Endothelial cell of umbilical vein (primary cell): Measurements from ENCODE around the gene PABPN1. TPM values are rescaled to one million over a fixed set of nuclear protein-coding genes. Genes with fewer than 3 reads are reported as not detected.
"Not testable (repeated sequence)": the region's sequence is repeated elsewhere in the genome, so short reads cannot be mapped to it uniquely, and the experiment has no call there.

Experiments
- BruUV-seq: library from RNA; stranded (reverse); fragments of 400-500 nt; replicated peaks from 2 replicates; lab custom pipeline; 2021; lab: Mats Ljungman, UMichigan
- CTCF ChIA-PET: fragments of 300-600, 350-600 bp; sonication (Branson Sonifier 250); formaldehyde crosslinking; loops from one replicate; lab custom pipeline; 2021; ENCODE audit warnings: antibody characterized with exemption, inconsistent platforms; lab: Charles Lee
- POLR2A ChIA-PET: fragments of 300-600, 350-600 bp; sonication (Branson Sonifier 250); formaldehyde crosslinking; loops from one replicate; lab custom pipeline; 2021; ENCODE audit warnings: antibody characterized with exemption, inconsistent platforms; lab: Charles Lee
- DNase-seq: peaks from one replicate; pipeline ENCODE4 v3.0.0-alpha.2; 2011; ENCODE audit warnings: low read depth, low spot score
- FAIRE-seq: peaks from 2 replicates; lab custom pipeline; 2011; peaks lifted over from hg19 to GRCh38; lab: Jason Lieb, UNC
- H2AFZ ChIP-seq: 2 replicates; pipeline ENCODE4 v1.6.0; 2012; ENCODE audit warnings: low read depth, low read length, control low read depth, inconsistent platforms
- H3K27ac ChIP-seq: 2 replicates; pipeline ENCODE4 v1.5.1; 2011; ENCODE audit warnings: low read depth, mild to moderate bottlenecking, control low read depth, low read length, moderate library complexity; ENCODE audit not compliant: insufficient read depth
- H3K27me3 ChIP-seq, 2 experiments: 2 replicates each; pipeline versions ENCODE4 v1.6.0 to v1.6.1; 2011; ENCODE audit warnings: low read length in 2 of 2, mixed read lengths in 1 of 2; ENCODE audit not compliant: control insufficient read depth in 2 of 2, insufficient read depth in 2 of 2
- H3K36me3 ChIP-seq, 2 experiments: 2 replicates in 1 of 2; 3 replicates in 1 of 2; pipeline ENCODE4 v1.5.1; 2011; ENCODE audit warnings: low read length in 2 of 2, mild to moderate bottlenecking in 1 of 2, moderate library complexity in 1 of 2; ENCODE audit not compliant: control insufficient read depth in 2 of 2, insufficient read depth in 2 of 2; ENCODE audit errors: extremely low read depth in 1 of 2
- H3K4me1 ChIP-seq: 3 replicates; pipeline ENCODE4 v1.5.1; 2011; ENCODE audit warnings: mild to moderate bottlenecking, low read length; ENCODE audit not compliant: control insufficient read depth, insufficient read depth; ENCODE audit errors: extremely low read depth
- H3K4me2 ChIP-seq: 2 replicates; pipeline ENCODE4 v1.6.1; 2011; ENCODE audit warnings: low read length, control low read depth, mixed read lengths; ENCODE audit not compliant: insufficient read depth
- H3K4me3 ChIP-seq, 3 experiments: fragments of 200-600 bp in 1 of 3; sonication (generic), shearing (Covaris generic) in 1 of 3; replicated peaks in 1 of 3; 2 replicates each; pipeline ENCODE4 v1.5.1; 2011 to 2016; ENCODE audit warnings: control low read depth in 3 of 3, low read length in 3 of 3, mild to moderate bottlenecking in 2 of 3, inconsistent platforms in 1 of 3, low read depth in 1 of 3, moderate library complexity in 1 of 3; ENCODE audit not compliant: insufficient read depth in 1 of 3
- H3K79me2 ChIP-seq: 2 replicates; pipeline ENCODE4 v1.6.0; 2012; ENCODE audit warnings: low read length, inconsistent platforms; ENCODE audit not compliant: control insufficient read depth, insufficient read depth
- H3K9ac ChIP-seq: replicated peaks from 2 replicates; pipeline ENCODE3; 2011; ENCODE audit warnings: low read length, control low read depth; ENCODE audit not compliant: insufficient read depth; ENCODE audit errors: extremely low read depth
- H3K9me1 ChIP-seq: replicated peaks from 3 replicates; pipeline ENCODE4 v1.6.0; 2011; ENCODE audit warnings: mild to moderate bottlenecking, low read length; ENCODE audit not compliant: control insufficient read depth, insufficient read depth; ENCODE audit errors: extremely low read depth
- H3K9me3 ChIP-seq: replicated peaks from 2 replicates; pipeline ENCODE4 v1.5.1; 2012; ENCODE audit warnings: low read length, inconsistent platforms; ENCODE audit not compliant: control insufficient read depth, insufficient read depth
- H4K20me1 ChIP-seq: replicated peaks from 2 replicates; pipeline ENCODE3; 2011; ENCODE audit warnings: mild to moderate bottlenecking, low read length; ENCODE audit not compliant: control insufficient read depth, insufficient read depth; ENCODE audit errors: extremely low read depth
- CTCF ChIP-seq, 2 donors: IDR thresholded peaks; 1 replicate in 1 of 2; 2 replicates in 1 of 2; pipeline ENCODE4 v1.5.1; 2011; ENCODE audit warnings: low read length in 2 of 2, mild to moderate bottlenecking in 2 of 2, moderate library complexity in 2 of 2, control low read depth in 1 of 2, inconsistent platforms in 1 of 2, low read depth in 1 of 2; ENCODE audit not compliant: insufficient read depth in 1 of 2; ENCODE audit errors: extremely low read depth in 1 of 2
- EZH2 ChIP-seq: IDR thresholded peaks from 2 replicates; pipeline ENCODE4 v1.6.1; 2012; ENCODE audit warnings: borderline replicate concordance, low read depth, mild to moderate bottlenecking, moderate library complexity, low read length, inconsistent platforms; ENCODE audit not compliant: severe bottlenecking
- FOS ChIP-seq: IDR thresholded peaks from 2 replicates; pipeline ENCODE4 v1.6.1; 2011; ENCODE audit warnings: mild to moderate bottlenecking, low read length, moderate library complexity, borderline replicate concordance; ENCODE audit not compliant: insufficient read depth
- GATA2 ChIP-seq: IDR thresholded peaks from 2 replicates; pipeline ENCODE4 v1.7.0; 2011; ENCODE audit warnings: low read depth, mild to moderate bottlenecking, moderate library complexity, mixed read lengths, low read length; ENCODE audit not compliant: insufficient read length, insufficient read depth
- JUN ChIP-seq: IDR thresholded peaks from 2 replicates; pipeline ENCODE4 v1.6.1; 2011; ENCODE audit warnings: borderline replicate concordance, low read depth; ENCODE audit not compliant: insufficient read length, insufficient read depth
- MAX ChIP-seq: IDR thresholded peaks from 2 replicates; pipeline ENCODE4 v1.6.1; 2011; ENCODE audit not compliant: insufficient read depth, insufficient read length
- MYC ChIP-seq: IDR thresholded peaks from one replicate; pipeline ENCODE4 v1.6.1; 2011; ENCODE audit warnings: mild to moderate bottlenecking, low read depth, low read length
- POLR2A ChIP-seq: IDR thresholded peaks from 2 replicates; pipeline ENCODE4 v1.6.1; 2012; ENCODE audit warnings: low read depth, mild to moderate bottlenecking, control low read depth, low read length
- POLR2AphosphoS5 ChIP-seq: IDR thresholded peaks from 2 replicates; pipeline ENCODE4 v1.6.1; 2012; ENCODE audit warnings: low read depth, mild to moderate bottlenecking, control low read depth, low read length, moderate library complexity; ENCODE audit not compliant: insufficient read depth
- dilution Hi-C: fragments of 300-500 bp; cut with MboI; formaldehyde crosslinking; loops from one replicate; pipeline ENCODE4 v1.15.0; 2019; ENCODE audit warnings: low sequenced_read_pairs; ENCODE audit not compliant: extremely low pct_ligation_motif_present
- intact Hi-C: fragments of 100-400 bp; cut with micrococcal nuclease; formaldehyde crosslinking; loops from one replicate; pipeline ENCODE4 v1.10.0; 2022
- polyA plus RNA-seq, 4 experiments: library from polyadenylated mRNA; depleted of rRNA in 3 of 4; stranded (reverse) in 3 of 4; unstranded in 1 of 4; fragments of >200 nt; gene quantifications; 2 replicates each; pipeline versions ENCODE4 v1.2.1 to v1.2.3, GENCODE V29; 2011 to 2012; ENCODE audit warnings: missing spikeins in 1 of 4
- total RNA-seq: library from RNA; stranded (reverse); gene quantifications from 2 replicates; pipeline ENCODE4 v1.2.3, GENCODE V29; 2021

Gene PABPN1
- total and polyA plus RNA-seq, 2 donors (not counting 3 experiments of a cell fraction or from before 2014, with no cell fraction given): 231 TPM

- no peak overlapping the region for H3K27ac ChIP-seq
- peaks cover 25% of the 10 kb centered on the region for H3K79me2 ChIP-seq
- no peak overlapping the region for H3K9ac ChIP-seq
- no peaks in the 10 kb centered on the region for H3K27me3 ChIP-seq
- no peak overlapping the region for H3K4me3 ChIP-seq
- peaks cover 10 to 15% of the 10 kb centered on the region in 2 experiments for H3K36me3 ChIP-seq
- intact Hi-C loops: no loop called here
- H4K20me1 ChIP-seq: no peaks in the 10 kb centered on the region
- no peak for FAIRE-seq
- peaks cover 16% of the 10 kb centered on the region for H3K4me1 ChIP-seq
- ChIA-PET CTCF (interaction anchor here (5.0 kb wide), 1 partner anchor 56 kb away, joined by 48 read pairs; no protein-coding TSS in a partner anchor), POLR2A (no interaction called here)
- H3K9me3 ChIP-seq: no peaks in the 10 kb centered on the region
- no peak for DNase-seq
- BruUV-seq: no TSS peak
- H2AFZ ChIP-seq: no peak overlapping the region
- dilution Hi-C loops: no loop called here
- no peak for TF ChIP-seq POLR2A
- no peak for TF ChIP-seq GATA2
- no peak for TF ChIP-seq EZH2
- no peak for TF ChIP-seq POLR2AphosphoS5
- no peak for TF ChIP-seq FOS
- no peak for TF ChIP-seq JUN
- no peak for TF ChIP-seq CTCF (IDR thresholded peaks at IDR 0.05; ENCODE audit: extremely low read depth in 1 of 2, insufficient read depth in 1 of 2, low read depth in 1 of 2, low read length in 2 of 2)
- TF ChIP-seq MAX: no peak
- no peak for TF ChIP-seq MYC
- no peaks in the 10 kb centered on the region for H3K9me1 ChIP-seq
- H3K4me2 ChIP-seq: no peak overlapping the region
Observed at GRCh38 chr14:23324993-23325392, 3.7 kb downstream of the PABPN1 start.

- Histone ChIP-seq H3K79me2 (peaks cover 25% of the 10 kb centered on the region), H3K36me3 (peaks cover 10 to 15% of the 10 kb centered on the region in 2 experiments)
- H2AFZ ChIP-seq, intact Hi-C loops, H3K9me3 ChIP-seq, H3K4me3 ChIP-seq, H3K27me3 ChIP-seq, H3K9ac ChIP-seq, H3K4me1 ChIP-seq, H4K20me1 ChIP-seq, FAIRE-seq, H3K27ac ChIP-seq, H3K4me2 ChIP-seq, BruUV-seq, DNase-seq, H3K9me1 ChIP-seq, dilution Hi-C loops: not testable (repeated sequence)
- ChIA-PET POLR2A (interaction anchor here (1.0 kb wide), 1 partner anchor 230 kb away, joined by 3 read pairs; the partner anchor contains the start of gene THTPA), CTCF (interaction anchor here (1.9 to 5.0 kb wide), 2 partner anchors 55 to 234 kb away, joined by 11 to 48 read pairs; no protein-coding TSS in a partner anchor)
Observed at GRCh38 chr14:23325746-23326145, 4.5 kb downstream of the PABPN1 start.
